KMS-11 (cell line): ENCODE measurements around the gene SORCS2.

Experiments used
- H2AFZ ChIP-seq: fragments of 200-600 bp; sonication (generic); 2 replicates; pipeline ENCODE4 v1.6.1; 2016; ENCODE audit warnings: antibody characterized with exemption, mixed run types, low read depth
- H3K27ac ChIP-seq: fragments of 200-600 bp; sonication (generic); 2 replicates; pipeline ENCODE4 v1.6.1; 2016; ENCODE audit warnings: mild to moderate bottlenecking, mixed run types
- H3K27me3 ChIP-seq: fragments of 200-600 bp; sonication (generic); 2 replicates; pipeline ENCODE4 v1.6.1; 2017; ENCODE audit warnings: mild to moderate bottlenecking, low read depth, mixed run types, moderate library complexity; ENCODE audit not compliant: insufficient read depth
- H3K36me3 ChIP-seq: fragments of 200-600 bp; sonication (generic); 2 replicates; pipeline ENCODE4 v1.6.1; 2017; ENCODE audit warnings: mild to moderate bottlenecking, mixed run types; ENCODE audit not compliant: insufficient read depth
- H3K4me1 ChIP-seq: fragments of 200-600 bp; sonication (generic); 2 replicates; pipeline ENCODE4 v1.6.1; 2016; ENCODE audit warnings: mild to moderate bottlenecking, low read depth, mixed run types; ENCODE audit not compliant: poor library complexity, severe bottlenecking
- H3K4me2 ChIP-seq: fragments of 200-600 bp; sonication (generic); 2 replicates; pipeline ENCODE4 v1.7.0; 2016; ENCODE audit warnings: mild to moderate bottlenecking, mixed run types
- H3K4me3 ChIP-seq: fragments of 200-600 bp; sonication (generic); IDR thresholded peaks from 2 replicates; pipeline ENCODE4 v1.6.1; 2017; ENCODE audit warnings: low read depth, low read length, mixed read lengths; ENCODE audit not compliant: insufficient read depth
- H3K79me2 ChIP-seq: fragments of 200-600 bp; sonication (generic); 2 replicates; pipeline ENCODE4 v1.6.1; 2016; ENCODE audit warnings: low read depth, mixed run types; ENCODE audit not compliant: insufficient read depth
- H3K9ac ChIP-seq: fragments of 200-600 bp; sonication (generic); 2 replicates; pipeline ENCODE4 v1.6.1; 2016; ENCODE audit warnings: mild to moderate bottlenecking, mixed run types
- H4K20me1 ChIP-seq: fragments of 200-600 bp; sonication (generic); 2 replicates; pipeline ENCODE4 v1.6.1; 2016; ENCODE audit warnings: mild to moderate bottlenecking, mixed run types; ENCODE audit not compliant: insufficient read depth
- TF ChIP-seq, protein P1 (sequence below): fragments of 200-600 bp; sonication (generic); conservative IDR thresholded peaks from 2 replicates; pipeline ENCODE4 v1.6.1; 2017; ENCODE audit warnings: low read depth, mild to moderate bottlenecking, antibody characterized with exemption, low read length, moderate library complexity, mixed read lengths

SORCS2 gene

DNA sequence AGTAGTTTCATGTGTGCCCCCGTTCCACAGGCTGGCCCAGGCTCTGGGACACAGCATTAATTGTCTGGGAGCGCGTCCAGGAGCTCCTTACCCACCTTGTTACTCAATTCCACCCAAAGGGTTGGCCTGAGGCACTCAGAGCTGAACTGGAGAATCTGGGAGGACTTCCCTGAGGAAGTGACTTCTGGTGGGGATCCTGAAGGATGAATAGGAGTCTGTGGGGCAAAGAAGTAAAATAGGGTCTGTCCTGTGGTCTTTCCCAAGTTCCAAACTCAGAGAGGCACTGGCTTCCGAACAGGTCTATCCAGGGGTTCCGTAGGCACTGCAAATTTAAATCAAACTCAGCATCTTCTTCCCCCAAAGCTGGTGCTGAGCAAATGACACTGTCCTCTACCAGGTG, 543.1 kb downstream of the SORCS2 start:
- no peaks in the 10 kb centered on the region for H3K36me3 ChIP-seq
- H3K79me2 ChIP-seq = no peaks in the 10 kb centered on the region
- H3K27ac ChIP-seq = no peak overlapping the region
- H2AFZ ChIP-seq = no peak overlapping the region
- TF ChIP-seq, protein P1, sequence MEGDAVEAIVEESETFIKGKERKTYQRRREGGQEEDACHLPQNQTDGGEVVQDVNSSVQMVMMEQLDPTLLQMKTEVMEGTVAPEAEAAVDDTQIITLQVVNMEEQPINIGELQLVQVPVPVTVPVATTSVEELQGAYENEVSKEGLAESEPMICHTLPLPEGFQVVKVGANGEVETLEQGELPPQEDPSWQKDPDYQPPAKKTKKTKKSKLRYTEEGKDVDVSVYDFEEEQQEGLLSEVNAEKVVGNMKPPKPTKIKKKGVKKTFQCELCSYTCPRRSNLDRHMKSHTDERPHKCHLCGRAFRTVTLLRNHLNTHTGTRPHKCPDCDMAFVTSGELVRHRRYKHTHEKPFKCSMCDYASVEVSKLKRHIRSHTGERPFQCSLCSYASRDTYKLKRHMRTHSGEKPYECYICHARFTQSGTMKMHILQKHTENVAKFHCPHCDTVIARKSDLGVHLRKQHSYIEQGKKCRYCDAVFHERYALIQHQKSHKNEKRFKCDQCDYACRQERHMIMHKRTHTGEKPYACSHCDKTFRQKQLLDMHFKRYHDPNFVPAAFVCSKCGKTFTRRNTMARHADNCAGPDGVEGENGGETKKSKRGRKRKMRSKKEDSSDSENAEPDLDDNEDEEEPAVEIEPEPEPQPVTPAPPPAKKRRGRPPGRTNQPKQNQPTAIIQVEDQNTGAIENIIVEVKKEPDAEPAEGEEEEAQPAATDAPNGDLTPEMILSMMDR = no peak
- H3K4me3 ChIP-seq = no peak overlapping the region
- no peaks in the 10 kb centered on the region for H3K27me3 ChIP-seq
- no peak overlapping the region for H3K4me2 ChIP-seq
- no peaks in the 10 kb centered on the region for H3K4me1 ChIP-seq
- no peak overlapping the region for H3K9ac ChIP-seq
- no peaks in the 10 kb centered on the region for H4K20me1 ChIP-seq

DNA sequence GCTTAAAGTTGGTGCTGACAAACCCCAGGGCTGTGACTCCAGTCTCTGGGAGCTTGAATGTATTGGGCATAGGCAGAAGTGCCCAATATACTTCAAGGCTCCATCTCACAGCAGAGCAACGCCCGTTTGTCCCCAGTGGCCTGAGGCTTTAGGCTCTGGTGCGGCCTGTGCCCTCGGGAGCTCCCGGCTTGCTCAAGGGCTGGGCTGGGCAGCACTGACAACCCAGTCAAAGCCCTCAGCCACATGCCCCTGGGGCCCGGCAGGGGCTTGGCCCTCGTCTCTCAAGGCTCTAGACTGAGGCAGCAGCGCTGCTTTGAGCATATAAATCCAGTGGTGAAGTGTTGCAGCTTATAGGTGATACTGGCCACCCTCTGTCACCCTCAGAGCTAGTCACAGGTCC, 543.6 kb downstream of the SORCS2 start:
- TF ChIP-seq, protein P1 = no peak
- Histone ChIP-seq H3K4me1 (no peaks in the 10 kb centered on the region), H3K36me3 (no peaks in the 10 kb centered on the region), H3K9ac (no peak overlapping the region), H3K79me2 (no peaks in the 10 kb centered on the region), H3K4me2 (no peak overlapping the region), H2AFZ (no peak overlapping the region), H3K27me3 (no peaks in the 10 kb centered on the region), H3K4me3 (no peak overlapping the region), H3K27ac (no peak overlapping the region), H4K20me1 (no peaks in the 10 kb centered on the region)

DNA sequence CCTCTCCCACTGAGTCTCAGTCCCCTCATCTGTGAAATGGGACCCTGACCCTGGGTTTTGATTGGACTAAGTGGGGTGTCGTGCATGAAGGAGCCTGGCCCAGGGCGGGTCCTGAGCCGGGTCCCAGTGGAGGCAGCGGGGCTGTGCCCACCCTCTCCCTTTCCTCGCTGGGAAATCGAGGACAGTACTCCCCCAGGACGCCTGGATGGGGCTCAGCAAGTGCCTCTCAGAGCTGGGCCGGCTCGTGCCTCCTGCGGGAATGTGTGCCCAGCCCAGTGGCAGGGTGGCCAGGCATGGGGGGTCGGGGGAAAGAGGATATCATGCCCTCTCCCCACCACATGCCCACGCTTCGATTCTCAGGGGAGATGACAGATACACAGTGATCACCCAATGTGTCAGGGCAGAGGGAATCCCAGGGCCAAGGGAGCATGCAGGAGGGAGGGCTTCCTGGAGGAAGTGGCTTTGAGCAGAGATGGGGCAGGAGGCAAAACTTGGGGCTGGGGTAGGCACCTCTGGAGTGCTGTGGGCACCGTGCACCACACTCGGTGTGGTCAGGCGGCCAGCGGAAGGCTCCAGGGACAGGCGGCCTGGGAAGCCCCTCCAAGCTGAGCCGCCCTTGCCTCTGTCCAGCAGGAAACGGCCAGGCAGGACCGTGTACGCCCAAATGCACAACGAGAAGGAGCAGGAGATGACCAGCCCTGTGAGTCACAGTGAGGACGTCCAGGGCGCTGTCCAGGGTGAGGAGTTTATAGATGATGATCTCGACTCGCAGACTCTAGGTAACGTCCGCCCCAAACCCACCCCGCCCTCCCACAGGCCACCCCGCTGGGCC, 544.3 kb downstream of the SORCS2 start:
- H3K4me1 ChIP-seq = no peaks in the 10 kb centered on the region
- TF ChIP-seq, protein P1 = no peak
- no peaks in the 10 kb centered on the region for H4K20me1 ChIP-seq
- no peak overlapping the region for H3K4me2 ChIP-seq
- no peak overlapping the region for H2AFZ ChIP-seq
- H3K9ac ChIP-seq = no peak overlapping the region
- H3K4me3 ChIP-seq = no peak overlapping the region
- no peaks in the 10 kb centered on the region for H3K79me2 ChIP-seq
- H3K36me3 ChIP-seq = no peaks in the 10 kb centered on the region
- H3K27me3 ChIP-seq = no peaks in the 10 kb centered on the region
- no peak overlapping the region for H3K27ac ChIP-seq

DNA sequence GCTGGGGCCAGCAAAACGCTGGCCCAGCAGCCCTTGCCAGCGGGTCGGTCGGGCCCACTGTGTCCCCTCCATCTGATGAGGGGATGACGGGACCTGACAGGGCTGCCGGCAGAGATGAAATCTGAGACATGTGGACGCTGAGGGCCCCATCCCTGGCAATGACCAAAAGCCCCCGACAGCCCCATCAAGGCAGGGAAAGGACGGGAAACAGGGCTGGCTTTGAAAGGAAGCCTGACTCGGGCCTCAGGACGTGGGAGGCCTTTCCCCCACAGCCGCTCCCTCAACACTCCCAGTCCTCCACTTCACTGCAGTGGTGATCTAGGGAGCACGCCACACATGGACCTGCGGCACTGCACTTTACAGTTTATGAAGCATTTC, 544.9 kb downstream of the SORCS2 start:
- Histone ChIP-seq H3K27ac (no peak overlapping the region), H3K27me3 (no peaks in the 10 kb centered on the region), H3K9ac (no peak overlapping the region), H3K4me1 (no peaks in the 10 kb centered on the region), H2AFZ (no peak overlapping the region), H3K4me2 (no peak overlapping the region), H3K79me2 (no peaks in the 10 kb centered on the region), H3K36me3 (no peaks in the 10 kb centered on the region), H3K4me3 (no peak overlapping the region), H4K20me1 (no peaks in the 10 kb centered on the region)
- TF ChIP-seq, protein P1 = no peak
